ENCODE data around the gene MRPL34. TPM values are rescaled to one million over a fixed set of nuclear protein-coding genes. Genes with fewer than 3 reads are reported as not detected.
"Not testable (repeated sequence)": the region's sequence is repeated elsewhere in the genome, so short reads cannot be mapped to it uniquely, and the experiment has no call there.

The MRPL34 gene
- total and polyA plus RNA-seq, 4 donors, result 22.3 to 137 (median 93.4) TPM

DNA sequence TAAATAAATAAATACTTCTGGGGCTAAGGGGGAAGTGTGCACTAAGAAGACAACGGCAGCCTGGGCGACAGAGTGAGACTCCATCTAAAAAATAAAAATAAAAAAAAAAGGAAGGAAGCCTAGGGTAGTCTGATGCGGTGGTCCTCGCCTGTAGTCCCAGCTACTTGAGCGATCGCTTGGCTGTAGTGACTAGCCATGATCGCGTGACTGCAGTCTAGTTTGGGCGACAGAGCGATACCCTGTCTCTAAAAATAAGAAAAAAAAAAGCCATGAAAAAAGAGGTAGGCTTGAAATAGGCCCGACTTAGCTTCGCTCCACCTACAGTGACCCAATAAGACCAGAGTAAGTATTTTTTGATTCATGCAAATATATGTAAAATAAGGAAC, 39.1 kb upstream of the MRPL34 start:
- Histone ChIP-seq H3K4me3 (no peak overlapping the region), H3K9me3 (ENCODE audit: control insufficient read depth in 4 of 4, insufficient read depth in 3 of 4, low read length in 3 of 4) (no peaks in the 10 kb centered on the region), H3K27me3 (ENCODE audit: control insufficient read depth in 3 of 3, insufficient read depth in 3 of 3, low read length in 2 of 3) (no peaks in the 10 kb centered on the region), H3K27ac (ENCODE audit: low read depth in 1 of 2, low read length in 1 of 2) (no peak overlapping the region), H3K9ac (ENCODE audit: insufficient read depth in 1 of 2, low read length in 2 of 2) (no peak overlapping the region), H3K36me3 (ENCODE audit: control insufficient read depth in 4 of 4, insufficient read depth in 4 of 4, low read length in 4 of 4) (peaks cover 3 to 13% (median 8%) of the 10 kb centered on the region in 4 donors), H3K4me1 (ENCODE audit: control insufficient read depth in 5 of 5, insufficient read depth in 5 of 5, low read length in 5 of 5) (peaks cover 0 to 6% (median 0%) of the 10 kb centered on the region in 5 donors)
- WGBS, 2 donors, result 57 to 62% methylated on average over 12 of the region's 12 CpGs
- ATAC-seq (ENCODE audit: insufficient read depth, low FRiP score), result no peak
- no peak for DNase-seq
- TF ChIP-seq, protein P1, sequence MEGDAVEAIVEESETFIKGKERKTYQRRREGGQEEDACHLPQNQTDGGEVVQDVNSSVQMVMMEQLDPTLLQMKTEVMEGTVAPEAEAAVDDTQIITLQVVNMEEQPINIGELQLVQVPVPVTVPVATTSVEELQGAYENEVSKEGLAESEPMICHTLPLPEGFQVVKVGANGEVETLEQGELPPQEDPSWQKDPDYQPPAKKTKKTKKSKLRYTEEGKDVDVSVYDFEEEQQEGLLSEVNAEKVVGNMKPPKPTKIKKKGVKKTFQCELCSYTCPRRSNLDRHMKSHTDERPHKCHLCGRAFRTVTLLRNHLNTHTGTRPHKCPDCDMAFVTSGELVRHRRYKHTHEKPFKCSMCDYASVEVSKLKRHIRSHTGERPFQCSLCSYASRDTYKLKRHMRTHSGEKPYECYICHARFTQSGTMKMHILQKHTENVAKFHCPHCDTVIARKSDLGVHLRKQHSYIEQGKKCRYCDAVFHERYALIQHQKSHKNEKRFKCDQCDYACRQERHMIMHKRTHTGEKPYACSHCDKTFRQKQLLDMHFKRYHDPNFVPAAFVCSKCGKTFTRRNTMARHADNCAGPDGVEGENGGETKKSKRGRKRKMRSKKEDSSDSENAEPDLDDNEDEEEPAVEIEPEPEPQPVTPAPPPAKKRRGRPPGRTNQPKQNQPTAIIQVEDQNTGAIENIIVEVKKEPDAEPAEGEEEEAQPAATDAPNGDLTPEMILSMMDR (IDR thresholded peaks at IDR 0.05; ENCODE audit: control extremely low read depth, extremely low read depth), result no peak

DNA sequence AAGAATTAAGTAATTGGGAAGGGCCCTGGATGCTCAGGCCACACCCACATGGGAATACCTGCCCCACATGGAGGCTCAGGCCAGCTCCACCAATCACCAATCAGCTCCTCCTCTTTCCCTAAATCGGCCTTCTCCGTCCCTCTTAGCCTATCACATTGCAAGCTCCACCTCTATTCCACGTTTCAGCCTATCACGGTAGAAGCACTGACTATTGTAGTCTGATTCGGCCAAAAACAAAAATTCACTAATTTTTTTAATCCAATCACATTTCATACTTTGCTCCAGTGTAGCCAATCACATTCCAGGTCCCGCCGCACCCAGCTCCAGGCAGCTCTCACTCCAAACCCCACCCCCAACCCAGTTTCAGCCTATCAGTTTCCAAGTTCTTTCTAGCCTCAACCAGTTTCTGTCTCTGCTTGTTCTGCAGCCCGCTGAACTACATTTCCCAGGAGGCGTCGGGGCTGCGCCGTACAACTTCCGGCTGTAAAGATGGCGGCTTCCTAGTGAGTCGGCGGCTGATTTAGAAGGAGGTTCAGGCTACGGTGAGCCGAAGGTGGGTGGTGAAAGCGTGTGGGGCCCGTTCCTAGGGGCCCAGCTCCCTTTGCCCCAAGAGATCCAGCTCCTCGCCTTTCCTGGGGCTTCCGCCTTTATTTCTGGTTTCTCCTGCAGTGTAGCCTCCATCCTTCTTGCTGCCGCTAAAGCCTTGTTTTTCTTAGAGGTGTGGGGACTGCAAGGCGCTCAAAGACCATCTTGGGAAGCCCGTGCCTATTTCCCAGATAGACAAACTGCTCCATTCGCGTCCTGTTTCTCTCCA, 38.5 kb upstream of the MRPL34 start, which contains the start of gene BABAM1:
Gene BABAM1, plus strand, starts transcription at position 469 of the 814 bp plus-strand sequence. CDS start 1,364 bp downstream, outside the sequence.
- H3K9ac ChIP-seq (ENCODE audit: insufficient read depth in 1 of 2, low read length in 2 of 2), result peak within 1 kb of the TSS; percentile 65 to 78
- DNase-seq (peak; percentile 98 to 99 (median 99)), ATAC-seq (ENCODE audit: insufficient read depth, low FRiP score) (peak; percentile 96)
- TF ChIP-seq, protein P1 (IDR thresholded peaks at IDR 0.05; ENCODE audit: control extremely low read depth, extremely low read depth), result no peak
- peak within 1 kb of the TSS; percentile 76 to 81 for H3K27ac ChIP-seq (ENCODE audit: low read depth in 1 of 2, low read length in 1 of 2)
- H3K4me3 ChIP-seq, result peak within 1 kb of the TSS; percentile 88
- WGBS, 2 donors, result 0 to 1% methylated on average over 27 of the region's 27 CpGs
- no peaks in the 10 kb centered on the region for H3K9me3 ChIP-seq (ENCODE audit: control insufficient read depth in 4 of 4, insufficient read depth in 3 of 4, low read length in 3 of 4)
- H3K4me1 ChIP-seq (ENCODE audit: control insufficient read depth in 5 of 5, insufficient read depth in 5 of 5, low read length in 5 of 5), result peaks cover 0 to 6% (median 0%) of the 10 kb centered on the region in 5 donors
- peaks cover 3 to 14% (median 11%) of the 10 kb centered on the region in 4 donors for H3K36me3 ChIP-seq (ENCODE audit: control insufficient read depth in 4 of 4, insufficient read depth in 4 of 4, low read length in 4 of 4)
- no peaks in the 10 kb centered on the region for H3K27me3 ChIP-seq (ENCODE audit: control insufficient read depth in 3 of 3, insufficient read depth in 3 of 3, low read length in 2 of 3)

DNA sequence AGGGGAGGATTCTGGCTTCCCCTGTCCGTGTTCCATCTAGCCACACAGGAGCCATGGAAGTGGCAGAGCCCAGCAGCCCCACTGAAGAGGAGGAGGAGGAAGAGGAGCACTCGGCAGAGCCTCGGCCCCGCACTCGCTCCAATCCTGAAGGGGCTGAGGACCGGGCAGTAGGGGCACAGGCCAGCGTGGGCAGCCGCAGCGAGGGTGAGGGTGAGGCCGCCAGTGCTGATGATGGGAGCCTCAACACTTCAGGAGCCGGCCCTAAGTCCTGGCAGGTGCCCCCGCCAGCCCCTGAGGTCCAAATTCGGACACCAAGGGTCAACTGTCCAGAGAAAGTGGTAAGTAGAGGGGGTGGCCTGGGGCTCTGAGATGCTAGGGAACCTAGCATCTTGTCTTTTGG, 36.9 kb upstream of the MRPL34 start:
- H3K27me3 ChIP-seq (ENCODE audit: control insufficient read depth in 3 of 3, insufficient read depth in 3 of 3, low read length in 2 of 3), result no peaks in the 10 kb centered on the region
- H3K36me3 ChIP-seq (ENCODE audit: control insufficient read depth in 4 of 4, insufficient read depth in 4 of 4, low read length in 4 of 4), result peaks cover 3 to 20% (median 12%) of the 10 kb centered on the region in 4 donors
- H3K4me1 ChIP-seq (ENCODE audit: control insufficient read depth in 5 of 5, insufficient read depth in 5 of 5, low read length in 5 of 5), result peaks cover 0 to 6% (median 0%) of the 10 kb centered on the region in 5 donors
- 95 to 96% methylated on average over 13 of the region's 13 CpGs for WGBS, 2 donors
- ATAC-seq (ENCODE audit: insufficient read depth, low FRiP score) (no peak), DNase-seq (no peak)
- TF ChIP-seq, protein P1 (IDR thresholded peaks at IDR 0.05; ENCODE audit: control extremely low read depth, extremely low read depth), result no peak
- H3K9ac ChIP-seq (ENCODE audit: insufficient read depth in 1 of 2, low read length in 2 of 2), result no peak overlapping the region
- no peak overlapping the region for H3K4me3 ChIP-seq
- H3K9me3 ChIP-seq (ENCODE audit: control insufficient read depth in 4 of 4, insufficient read depth in 3 of 4, low read length in 3 of 4), result no peaks in the 10 kb centered on the region
- no peak overlapping the region for H3K27ac ChIP-seq (ENCODE audit: low read depth in 1 of 2, low read length in 1 of 2)

DNA sequence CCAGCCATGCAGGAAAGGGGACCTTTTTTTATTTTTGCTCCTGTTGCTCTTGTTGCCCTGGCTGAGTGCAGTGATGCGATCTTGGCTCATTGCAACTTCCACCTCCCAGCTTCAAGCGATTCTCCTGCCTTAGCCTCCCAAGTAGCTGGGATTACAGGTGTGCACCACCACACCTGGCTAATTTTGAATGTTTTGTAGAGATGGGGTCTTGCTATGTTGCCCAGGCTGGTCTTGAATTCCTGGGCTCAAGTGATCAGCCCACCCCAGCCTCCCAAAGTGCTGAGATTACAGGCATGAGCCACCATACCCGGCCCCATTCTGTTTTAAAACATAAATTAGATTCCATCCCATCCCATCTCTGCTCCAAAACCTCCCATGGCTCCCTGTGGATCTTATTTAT, 30.8 kb upstream of the MRPL34 start:
- WGBS, 2 donors, result 98% methylated on average over 3 of the region's 3 CpGs
- ATAC-seq (ENCODE audit: insufficient read depth, low FRiP score); H3K27me3 ChIP-seq (ENCODE audit: control insufficient read depth in 3 of 3, insufficient read depth in 3 of 3, low read length in 2 of 3); H3K4me3 ChIP-seq; DNase-seq; H3K4me1 ChIP-seq (ENCODE audit: control insufficient read depth in 5 of 5, insufficient read depth in 5 of 5, low read length in 5 of 5); H3K9ac ChIP-seq (ENCODE audit: insufficient read depth in 1 of 2, low read length in 2 of 2); H3K9me3 ChIP-seq (ENCODE audit: control insufficient read depth in 4 of 4, insufficient read depth in 3 of 4, low read length in 3 of 4); H3K27ac ChIP-seq (ENCODE audit: low read depth in 1 of 2, low read length in 1 of 2): not testable (repeated sequence)
- peaks cover 8 to 39% (median 37%) of the 10 kb centered on the region in 4 donors for H3K36me3 ChIP-seq (ENCODE audit: control insufficient read depth in 4 of 4, insufficient read depth in 4 of 4, low read length in 4 of 4)
